SK-N-SH treated with all-trans-retinoic acid at 6 μM for 48 hours (cell line): ENCODE measurements around the gene GPR137.
"Not testable (repeated sequence)": the region's sequence is repeated elsewhere in the genome, so short reads cannot be mapped to it uniquely, and the experiment has no call there.

ENCODE experiments used
- OSR1 ChIP-seq: fragments of 250-450 bp; sonication (Bioruptor Pico); IDR thresholded peaks from 2 replicates; pipeline ENCODE4 v1.8.0; 2022; ENCODE audit warnings: moderate library complexity, mild to moderate bottlenecking, inconsistent platforms
- PPARA ChIP-seq: fragments of 250-450 bp; sonication (Bioruptor Pico); IDR thresholded peaks from 2 replicates; pipeline ENCODE4 v1.5.0; 2020; ENCODE audit warnings: mild to moderate bottlenecking, borderline replicate concordance
- SNAI2 ChIP-seq: fragments of 250-450 bp; sonication (Bioruptor Pico); IDR thresholded peaks from 2 replicates; pipeline ENCODE4 v1.5.0; 2020; ENCODE audit warnings: mild to moderate bottlenecking, moderate library complexity
- TOX ChIP-seq: fragments of 250-450 bp; sonication (Bioruptor Pico); IDR thresholded peaks from 2 replicates; pipeline ENCODE4 v1.8.0; 2021; ENCODE audit warnings: mild to moderate bottlenecking, moderate library complexity, borderline replicate concordance
- ZNF565 ChIP-seq: fragments of 450-650 bp; formaldehyde crosslinking; conservative IDR thresholded peaks from 2 replicates; pipeline ENCODE4 v1.5.0; 2020; ENCODE audit warnings: low read depth, mild to moderate bottlenecking, moderate library complexity
- ZNF8 ChIP-seq: fragments of 450-650 bp; formaldehyde crosslinking; IDR thresholded peaks from 2 replicates; pipeline ENCODE4 v1.5.0; 2020; ENCODE audit warnings: mild to moderate bottlenecking, moderate library complexity
- TF ChIP-seq, protein P1 (sequence below): fragments of 250-450 bp; sonication (Bioruptor Pico); IDR thresholded peaks from 2 replicates; pipeline ENCODE4 v1.8.0; 2020; ENCODE audit warnings: mild to moderate bottlenecking, moderate library complexity, borderline replicate concordance
- TF ChIP-seq, protein P2 (sequence below): fragments of 250-450 bp; sonication (Bioruptor Pico); IDR thresholded peaks from 2 replicates; pipeline ENCODE4 v1.8.0; 2021; ENCODE audit warnings: low read depth, mild to moderate bottlenecking, moderate library complexity, borderline replicate concordance

DNA sequence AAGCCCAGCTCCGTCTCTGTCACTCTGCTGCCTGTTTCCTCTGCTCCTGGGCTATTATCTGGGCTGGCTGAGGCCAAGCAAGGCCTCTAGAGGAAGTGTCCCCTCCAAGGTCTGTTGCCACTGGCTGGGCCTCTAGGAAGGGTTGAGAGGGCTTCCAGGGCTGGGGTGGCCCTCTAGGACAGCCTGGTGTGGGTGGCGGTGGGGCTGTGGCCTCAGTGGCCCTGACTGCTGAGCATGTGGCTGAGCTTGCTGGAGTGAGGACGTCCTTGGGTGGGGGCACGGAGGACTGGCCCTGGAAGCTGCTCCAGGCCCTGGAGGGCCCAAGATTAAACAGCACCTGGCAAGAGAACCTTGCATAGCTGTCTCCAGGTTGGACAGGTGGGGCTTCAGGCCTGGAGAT, 38.3 kb downstream of the GPR137 start:
- not testable (repeated sequence) for TF ChIP-seq ZNF565 (CRISPR knock-in tag); ZNF8 (CRISPR knock-in tag); TOX; OSR1; PPARA; SNAI2 (CRISPR knock-in tag)
- TF ChIP-seq, protein P1, sequence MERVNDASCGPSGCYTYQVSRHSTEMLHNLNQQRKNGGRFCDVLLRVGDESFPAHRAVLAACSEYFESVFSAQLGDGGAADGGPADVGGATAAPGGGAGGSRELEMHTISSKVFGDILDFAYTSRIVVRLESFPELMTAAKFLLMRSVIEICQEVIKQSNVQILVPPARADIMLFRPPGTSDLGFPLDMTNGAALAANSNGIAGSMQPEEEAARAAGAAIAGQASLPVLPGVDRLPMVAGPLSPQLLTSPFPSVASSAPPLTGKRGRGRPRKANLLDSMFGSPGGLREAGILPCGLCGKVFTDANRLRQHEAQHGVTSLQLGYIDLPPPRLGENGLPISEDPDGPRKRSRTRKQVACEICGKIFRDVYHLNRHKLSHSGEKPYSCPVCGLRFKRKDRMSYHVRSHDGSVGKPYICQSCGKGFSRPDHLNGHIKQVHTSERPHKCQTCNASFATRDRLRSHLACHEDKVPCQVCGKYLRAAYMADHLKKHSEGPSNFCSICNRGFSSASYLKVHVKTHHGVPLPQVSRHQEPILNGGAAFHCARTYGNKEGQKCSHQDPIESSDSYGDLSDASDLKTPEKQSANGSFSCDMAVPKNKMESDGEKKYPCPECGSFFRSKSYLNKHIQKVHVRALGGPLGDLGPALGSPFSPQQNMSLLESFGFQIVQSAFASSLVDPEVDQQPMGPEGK (CRISPR knock-in tag) = not testable (repeated sequence)
- TF ChIP-seq, protein P2, sequence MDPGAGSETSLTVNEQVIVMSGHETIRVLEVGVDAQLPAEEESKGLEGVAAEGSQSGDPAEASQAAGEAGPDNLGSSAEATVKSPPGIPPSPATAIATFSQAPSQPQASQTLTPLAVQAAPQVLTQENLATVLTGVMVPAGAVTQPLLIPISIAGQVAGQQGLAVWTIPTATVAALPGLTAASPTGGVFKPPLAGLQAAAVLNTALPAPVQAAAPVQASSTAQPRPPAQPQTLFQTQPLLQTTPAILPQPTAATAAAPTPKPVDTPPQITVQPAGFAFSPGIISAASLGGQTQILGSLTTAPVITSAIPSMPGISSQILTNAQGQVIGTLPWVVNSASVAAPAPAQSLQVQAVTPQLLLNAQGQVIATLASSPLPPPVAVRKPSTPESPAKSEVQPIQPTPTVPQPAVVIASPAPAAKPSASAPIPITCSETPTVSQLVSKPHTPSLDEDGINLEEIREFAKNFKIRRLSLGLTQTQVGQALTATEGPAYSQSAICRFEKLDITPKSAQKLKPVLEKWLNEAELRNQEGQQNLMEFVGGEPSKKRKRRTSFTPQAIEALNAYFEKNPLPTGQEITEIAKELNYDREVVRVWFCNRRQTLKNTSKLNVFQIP = not testable (repeated sequence)
